Cardiac fibroblast (primary cell): Measurements from ENCODE around the gene SIN3A.

Source experiments
- DNase-seq, 2 donors: peaks; one replicate each; pipeline versions ENCODE4 v3.0.0 to v3.0.0-alpha.2; 2010; ENCODE audit warnings: low read depth in 2 of 2
- H3K4me3 ChIP-seq, 2 donors: replicated peaks in 1 of 2; 1 replicate in 1 of 2; 2 replicates in 1 of 2; pipeline ENCODE4 v1.5.1; 2011; ENCODE audit warnings: low read depth in 2 of 2, low read length in 2 of 2, mild to moderate bottlenecking in 2 of 2, moderate library complexity in 1 of 2
- CTCF ChIP-seq: IDR thresholded peaks from one replicate; pipeline ENCODE4 v1.5.1; 2011; ENCODE audit warnings: low read depth, mild to moderate bottlenecking, low read length, inconsistent platforms

The SIN3A gene

DNA sequence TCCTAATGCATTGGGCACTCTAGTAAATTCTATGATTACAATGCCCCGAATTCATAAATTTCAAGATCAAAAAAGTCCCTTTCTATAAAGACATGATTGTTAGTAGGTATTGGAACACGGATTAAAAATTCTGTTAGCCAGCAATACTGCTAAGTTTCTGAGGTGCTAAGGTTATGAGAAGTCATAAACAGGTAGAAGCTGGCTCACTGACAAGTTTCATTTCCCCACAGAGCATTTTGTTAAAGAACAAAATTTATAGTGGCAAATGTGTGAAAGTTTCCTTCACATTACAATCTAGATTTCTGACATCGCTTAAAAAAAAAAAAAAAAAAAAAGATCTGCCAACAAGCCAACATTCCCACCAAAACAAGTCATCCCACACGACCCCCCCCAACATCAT, 70.7 kb downstream of the SIN3A start:
- no peak for DNase-seq
- no peak for TF ChIP-seq CTCF
- no peak overlapping the region for H3K4me3 ChIP-seq

GRCh38 chr15:75371901-75372688, 79.4 kb downstream of the SIN3A start:
- no peak for TF ChIP-seq CTCF
- no peak overlapping the region for H3K4me3 ChIP-seq
- no peak for DNase-seq

GRCh38 chr15:75371486-75371885, 80.0 kb downstream of the SIN3A start:
- no peak for DNase-seq
- no peak overlapping the region for H3K4me3 ChIP-seq
- TF ChIP-seq CTCF, result no peak

- no peak for DNase-seq
- H3K4me3 ChIP-seq, result no peak overlapping the region
- TF ChIP-seq CTCF, result no peak
Observed at GRCh38 chr15:75369897-75370581, 81.5 kb downstream of the SIN3A start.

- no peak for TF ChIP-seq CTCF
- H3K4me3 ChIP-seq, result peak overlapping the region; percentile 84 to 89
- DNase-seq, result no peak
Observed at GRCh38 chr15:75368689-75369239, 82.7 kb downstream of the SIN3A start.

- H3K4me3 ChIP-seq, result peak within 1 kb of the TSS; percentile 84 to 89
- DNase-seq, result peak; percentile 95
- TF ChIP-seq CTCF, result peak; percentile 70
Observed at GRCh38 chr15:75367913-75368688, 83.4 kb downstream of the SIN3A start, which contains the start of gene MAN2C1. Gene MAN2C1 (minus strand): TSS chr15:75368607. CDS start chr15:75368583, 24 bp downstream.
